Neural progenitor cell (in vitro differentiated cells): ENCODE measurements around the gene SEMA6D.

Source experiments
- EZH2 ChIP-seq: fragments of 200-600 bp; sonication (generic); IDR thresholded peaks from 2 replicates; pipeline ENCODE4 v1.6.1; 2017; ENCODE audit warnings: antibody characterized with exemption, mild to moderate bottlenecking, moderate library complexity
- EZH2phosphoT487 ChIP-seq: fragments of 200-600 bp; sonication (generic); IDR thresholded peaks from 2 replicates; pipeline ENCODE4 v1.6.1; 2017; ENCODE audit warnings: antibody characterized with exemption
- TF ChIP-seq, protein P1 (sequence below): fragments of 200-600 bp; sonication (generic); IDR thresholded peaks from 2 replicates; pipeline ENCODE4 v1.5.1; 2017; ENCODE audit warnings: antibody characterized with exemption, mild to moderate bottlenecking

GRCh38 chr15:47715402-47715801 is 1.9 kb upstream of the SEMA6D start:
- TF ChIP-seq, protein P1, sequence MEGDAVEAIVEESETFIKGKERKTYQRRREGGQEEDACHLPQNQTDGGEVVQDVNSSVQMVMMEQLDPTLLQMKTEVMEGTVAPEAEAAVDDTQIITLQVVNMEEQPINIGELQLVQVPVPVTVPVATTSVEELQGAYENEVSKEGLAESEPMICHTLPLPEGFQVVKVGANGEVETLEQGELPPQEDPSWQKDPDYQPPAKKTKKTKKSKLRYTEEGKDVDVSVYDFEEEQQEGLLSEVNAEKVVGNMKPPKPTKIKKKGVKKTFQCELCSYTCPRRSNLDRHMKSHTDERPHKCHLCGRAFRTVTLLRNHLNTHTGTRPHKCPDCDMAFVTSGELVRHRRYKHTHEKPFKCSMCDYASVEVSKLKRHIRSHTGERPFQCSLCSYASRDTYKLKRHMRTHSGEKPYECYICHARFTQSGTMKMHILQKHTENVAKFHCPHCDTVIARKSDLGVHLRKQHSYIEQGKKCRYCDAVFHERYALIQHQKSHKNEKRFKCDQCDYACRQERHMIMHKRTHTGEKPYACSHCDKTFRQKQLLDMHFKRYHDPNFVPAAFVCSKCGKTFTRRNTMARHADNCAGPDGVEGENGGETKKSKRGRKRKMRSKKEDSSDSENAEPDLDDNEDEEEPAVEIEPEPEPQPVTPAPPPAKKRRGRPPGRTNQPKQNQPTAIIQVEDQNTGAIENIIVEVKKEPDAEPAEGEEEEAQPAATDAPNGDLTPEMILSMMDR: no peak
- no peak for TF ChIP-seq EZH2phosphoT487
- no peak for TF ChIP-seq EZH2
